Measurements from ENCODE around the gene PFN2.

The PFN2 gene

GRCh38 chr3:149917124-149917667 is 53.5 kb downstream of the PFN2 start:
- no peak for DNase-seq (ENCODE audit: low spot score)

Measured in pons (tissue), 1 donor.